Coronary artery (tissue), 2 donors: ENCODE results near the gene RPRD1A.

Experiments used
- DNase-seq: peaks from one replicate; pipeline ENCODE4 v3.0.0-alpha.2; 2017; ENCODE audit warnings: low spot score
- H3K27ac ChIP-seq, 2 donors: fragments of 200-600 bp; sonication (generic); one replicate each; pipeline ENCODE4 v1.5.1; 2016 to 2019
- H3K4me3 ChIP-seq: fragments of 200-600 bp; sonication (generic); 2 replicates; pipeline ENCODE4 v1.5.1; 2016; ENCODE audit warnings: mild to moderate bottlenecking, moderate library complexity
- TF ChIP-seq, protein P1 (sequence below): fragments of 200-600 bp; sonication (generic); IDR thresholded peaks from one replicate; pipeline ENCODE4 v1.5.1; 2019; ENCODE audit warnings: antibody characterized with exemption

RPRD1A gene

DNA sequence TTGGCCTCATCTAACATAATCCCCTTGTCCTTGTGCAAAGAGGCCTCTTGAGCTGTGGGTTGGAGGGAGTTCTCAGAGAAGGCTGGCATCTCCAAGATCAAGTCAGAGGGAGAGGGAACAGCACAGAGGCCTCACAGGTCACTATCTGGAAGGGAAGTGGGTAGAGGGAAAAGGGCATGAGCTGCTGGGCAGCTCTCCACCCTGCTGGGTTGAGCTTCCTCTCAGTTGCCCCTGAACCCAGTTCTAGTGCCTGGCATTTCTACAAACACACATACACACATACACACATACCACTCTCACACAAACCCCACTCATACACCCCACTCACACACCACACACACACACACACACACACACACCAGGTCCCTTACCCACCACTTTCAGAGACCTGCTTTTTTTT lies 125.2 kb downstream of the RPRD1A start:
- DNase-seq: no peak
- Histone ChIP-seq H3K4me3 (no peak overlapping the region), H3K27ac (no peak overlapping the region)
- TF ChIP-seq, protein P1, sequence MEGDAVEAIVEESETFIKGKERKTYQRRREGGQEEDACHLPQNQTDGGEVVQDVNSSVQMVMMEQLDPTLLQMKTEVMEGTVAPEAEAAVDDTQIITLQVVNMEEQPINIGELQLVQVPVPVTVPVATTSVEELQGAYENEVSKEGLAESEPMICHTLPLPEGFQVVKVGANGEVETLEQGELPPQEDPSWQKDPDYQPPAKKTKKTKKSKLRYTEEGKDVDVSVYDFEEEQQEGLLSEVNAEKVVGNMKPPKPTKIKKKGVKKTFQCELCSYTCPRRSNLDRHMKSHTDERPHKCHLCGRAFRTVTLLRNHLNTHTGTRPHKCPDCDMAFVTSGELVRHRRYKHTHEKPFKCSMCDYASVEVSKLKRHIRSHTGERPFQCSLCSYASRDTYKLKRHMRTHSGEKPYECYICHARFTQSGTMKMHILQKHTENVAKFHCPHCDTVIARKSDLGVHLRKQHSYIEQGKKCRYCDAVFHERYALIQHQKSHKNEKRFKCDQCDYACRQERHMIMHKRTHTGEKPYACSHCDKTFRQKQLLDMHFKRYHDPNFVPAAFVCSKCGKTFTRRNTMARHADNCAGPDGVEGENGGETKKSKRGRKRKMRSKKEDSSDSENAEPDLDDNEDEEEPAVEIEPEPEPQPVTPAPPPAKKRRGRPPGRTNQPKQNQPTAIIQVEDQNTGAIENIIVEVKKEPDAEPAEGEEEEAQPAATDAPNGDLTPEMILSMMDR: no peak

DNA sequence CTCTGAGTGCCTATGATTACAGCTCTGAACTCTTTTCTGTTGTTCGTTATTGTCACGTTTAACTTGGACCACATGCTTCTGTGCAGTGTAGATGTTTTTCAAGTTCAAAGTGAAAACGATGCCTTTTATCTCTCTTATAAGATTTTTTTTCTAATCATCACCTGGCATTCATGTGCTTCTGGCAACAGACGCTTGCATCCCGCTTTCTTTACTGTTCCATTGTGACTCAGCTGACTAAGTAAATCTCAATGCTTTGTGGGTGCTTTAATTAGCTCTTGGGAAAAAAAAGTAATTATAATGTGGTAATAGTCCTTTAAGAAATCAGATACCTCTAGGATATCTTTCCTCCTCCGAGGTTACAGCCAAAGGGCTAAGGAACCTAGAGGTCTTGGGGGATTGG lies 126.1 kb downstream of the RPRD1A start:
- TF ChIP-seq, protein P1: no peak
- Histone ChIP-seq H3K27ac (no peak overlapping the region), H3K4me3 (no peak overlapping the region)
- DNase-seq: no peak
